ENCODE results near the gene FBXW10. TPM values are rescaled to one million over a fixed set of nuclear protein-coding genes. Genes with fewer than 3 reads are reported as not detected.
"Not testable (repeated sequence)": the region's sequence is repeated elsewhere in the genome, so short reads cannot be mapped to it uniquely, and the experiment has no call there.

Gene FBXW10
- total RNA-seq, 4 donors from 2014 or later: 0.83 TPM; not detected in 3

DNA sequence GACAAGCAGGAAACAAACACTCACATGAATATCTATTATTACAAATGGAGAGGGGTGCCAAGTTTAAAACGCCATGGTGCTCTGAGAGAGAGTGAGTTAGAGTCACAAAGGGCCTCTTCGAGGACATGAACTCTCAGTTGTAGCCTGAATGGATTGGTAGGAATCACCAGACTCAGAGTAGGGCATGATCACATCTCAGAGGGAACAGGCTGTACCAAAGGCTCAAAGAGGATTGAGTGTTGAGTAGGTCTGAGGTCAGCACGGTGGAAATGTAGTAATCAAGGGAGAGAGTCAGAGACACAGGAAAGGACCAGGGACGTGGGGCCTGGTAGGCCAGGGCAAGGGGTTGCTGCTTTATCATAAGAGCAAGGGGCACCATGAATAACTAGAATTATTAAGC, 10.5 kb upstream of the FBXW10 start:
- not testable (repeated sequence) for H3K27ac ChIP-seq, H3K36me3 ChIP-seq, H3K4me3 ChIP-seq, H3K9me3 ChIP-seq, H3K4me1 ChIP-seq, H3K27me3 ChIP-seq, DNase-seq

GRCh38 chr17:18739616-18740391, 4.0 kb upstream of the FBXW10 start:
- DNase-seq: not testable (repeated sequence)

GRCh38 chr17:18741228-18741627, 2.6 kb upstream of the FBXW10 start:
- not testable (repeated sequence) for H3K27ac ChIP-seq, H3K4me1 ChIP-seq, DNase-seq, H3K9me3 ChIP-seq, H3K27me3 ChIP-seq, H3K36me3 ChIP-seq, H3K4me3 ChIP-seq

More at GRCh38 chr17:18739616-18740391, 4.0 kb upstream of the FBXW10 start:
- H3K9me3 ChIP-seq, H3K27ac ChIP-seq, H3K4me1 ChIP-seq, H3K4me3 ChIP-seq, H3K36me3 ChIP-seq, H3K27me3 ChIP-seq: not testable (repeated sequence)

DNA sequence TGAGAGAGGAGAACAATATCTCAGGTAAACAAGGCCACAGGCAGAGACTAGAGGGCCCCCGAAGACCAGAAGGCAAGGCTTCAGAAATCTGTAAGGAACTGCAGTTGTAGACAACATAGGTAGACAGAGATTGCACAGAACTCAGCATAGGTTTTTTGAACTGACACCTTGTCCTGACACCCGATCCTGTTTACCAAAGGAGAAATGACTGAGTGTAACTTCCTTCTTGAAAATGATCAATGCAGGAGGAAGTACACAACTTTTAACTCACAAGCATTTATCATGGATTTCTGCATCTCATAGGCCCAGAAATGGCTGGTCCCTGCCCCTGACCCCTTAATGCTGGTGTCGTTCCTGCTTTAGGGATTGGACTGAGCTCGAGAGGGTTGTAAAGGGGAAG, 872 bp downstream of the FBXW10 start:
- DNase-seq, H3K27ac ChIP-seq, H3K36me3 ChIP-seq, H3K4me1 ChIP-seq, H3K9me3 ChIP-seq, H3K4me3 ChIP-seq, H3K27me3 ChIP-seq: not testable (repeated sequence)

- H3K9me3 ChIP-seq, H3K36me3 ChIP-seq, H3K4me3 ChIP-seq, H3K4me1 ChIP-seq, H3K27ac ChIP-seq, DNase-seq, H3K27me3 ChIP-seq: not testable (repeated sequence)
These were observed 2.7 kb downstream of the FBXW10 start for GRCh38 chr17:18746551-18746950.

DNA sequence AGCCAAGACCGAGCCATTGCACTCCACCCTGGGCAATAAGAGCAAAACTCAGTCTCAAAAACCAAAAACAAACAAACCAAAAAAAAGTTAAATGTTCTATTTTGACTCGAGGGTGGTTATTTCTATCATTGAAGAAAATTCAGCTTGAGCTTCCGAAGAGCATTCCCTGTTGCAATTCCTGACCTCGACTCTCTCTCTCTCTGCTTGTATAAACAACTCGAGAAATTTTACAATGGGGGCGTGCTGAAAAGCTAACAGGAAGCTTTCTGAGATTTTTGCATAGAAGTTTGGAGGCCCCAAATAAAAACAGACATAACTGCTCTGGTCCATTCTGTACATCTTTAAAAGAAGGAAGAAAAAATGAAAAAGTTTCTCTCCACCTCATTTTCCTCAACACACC, 3.6 kb downstream of the FBXW10 start:
- H3K4me3 ChIP-seq, H3K27me3 ChIP-seq, H3K4me1 ChIP-seq, H3K36me3 ChIP-seq, H3K27ac ChIP-seq, DNase-seq, H3K9me3 ChIP-seq: not testable (repeated sequence)

- H3K4me3 ChIP-seq, H3K9me3 ChIP-seq, H3K36me3 ChIP-seq, H3K27me3 ChIP-seq, H3K4me1 ChIP-seq, H3K27ac ChIP-seq, DNase-seq: not testable (repeated sequence)
These were observed 6.4 kb downstream of the FBXW10 start for GRCh38 chr17:18750242-18750641.

GRCh38 chr17:18753829-18754409, 10.1 kb downstream of the FBXW10 start:
- H3K4me3 ChIP-seq, H3K27ac ChIP-seq, H3K4me1 ChIP-seq, H3K27me3 ChIP-seq, H3K9me3 ChIP-seq, DNase-seq, H3K36me3 ChIP-seq: not testable (repeated sequence)

- not testable (repeated sequence) for H3K36me3 ChIP-seq, H3K4me3 ChIP-seq, H3K4me1 ChIP-seq, DNase-seq, H3K27me3 ChIP-seq, H3K27ac ChIP-seq, H3K9me3 ChIP-seq
These were observed 12.1 kb downstream of the FBXW10 start for GRCh38 chr17:18755969-18756368.

GRCh38 chr17:18757368-18758044, 13.7 kb downstream of the FBXW10 start:
- not testable (repeated sequence) for H3K4me3 ChIP-seq, H3K9me3 ChIP-seq, H3K27ac ChIP-seq, H3K36me3 ChIP-seq, H3K27me3 ChIP-seq, DNase-seq, H3K4me1 ChIP-seq

DNA sequence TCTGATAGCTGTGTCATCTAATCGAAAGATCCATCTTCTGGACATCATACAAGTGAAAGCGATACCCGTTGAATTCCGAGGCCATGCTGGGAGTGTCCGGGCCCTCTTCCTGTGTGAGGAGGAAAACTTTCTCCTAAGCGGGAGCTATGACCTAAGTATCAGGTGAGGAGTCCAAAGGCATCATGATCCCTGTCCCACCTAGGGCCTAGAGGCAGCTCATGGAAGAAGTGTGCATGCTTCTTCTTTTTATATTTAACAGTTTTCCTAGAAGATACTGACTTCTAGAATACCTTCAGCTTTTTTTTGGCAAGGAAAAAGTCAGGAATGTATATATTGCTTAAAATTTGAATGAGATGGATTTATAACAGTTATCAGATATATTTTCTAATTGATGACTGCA, 14.5 kb downstream of the FBXW10 start:
- not testable (repeated sequence) for H3K36me3 ChIP-seq, H3K4me1 ChIP-seq, H3K9me3 ChIP-seq, H3K27me3 ChIP-seq, DNase-seq, H3K27ac ChIP-seq, H3K4me3 ChIP-seq

GRCh38 chr17:18760221-18760620, 16.4 kb downstream of the FBXW10 start:
- H3K9me3 ChIP-seq, H3K4me1 ChIP-seq, H3K27ac ChIP-seq, H3K27me3 ChIP-seq, H3K36me3 ChIP-seq, H3K4me3 ChIP-seq, DNase-seq: not testable (repeated sequence)

DNA sequence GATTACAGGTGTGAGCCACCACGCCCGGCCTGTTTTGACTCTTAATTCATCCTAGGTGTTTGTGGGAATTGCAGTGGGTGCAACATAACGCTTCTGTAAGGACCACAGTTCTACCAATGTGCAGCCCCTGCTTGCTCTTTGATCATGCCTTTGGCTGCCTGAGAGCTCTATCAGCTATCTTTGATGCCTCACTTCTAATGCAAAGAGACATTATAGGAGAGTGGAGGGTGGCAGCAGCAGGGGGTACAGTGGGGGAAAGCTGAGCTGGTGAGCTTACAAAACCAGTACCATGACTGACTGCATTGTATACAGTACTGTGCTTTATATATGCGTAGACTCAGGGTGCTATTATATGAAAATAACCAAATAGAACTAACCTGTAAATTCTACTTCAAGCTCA, 26.7 kb downstream of the FBXW10 start:
- H3K9me3 ChIP-seq, H3K4me3 ChIP-seq, H3K27me3 ChIP-seq, H3K27ac ChIP-seq, H3K36me3 ChIP-seq, H3K4me1 ChIP-seq, DNase-seq: not testable (repeated sequence)

DNA sequence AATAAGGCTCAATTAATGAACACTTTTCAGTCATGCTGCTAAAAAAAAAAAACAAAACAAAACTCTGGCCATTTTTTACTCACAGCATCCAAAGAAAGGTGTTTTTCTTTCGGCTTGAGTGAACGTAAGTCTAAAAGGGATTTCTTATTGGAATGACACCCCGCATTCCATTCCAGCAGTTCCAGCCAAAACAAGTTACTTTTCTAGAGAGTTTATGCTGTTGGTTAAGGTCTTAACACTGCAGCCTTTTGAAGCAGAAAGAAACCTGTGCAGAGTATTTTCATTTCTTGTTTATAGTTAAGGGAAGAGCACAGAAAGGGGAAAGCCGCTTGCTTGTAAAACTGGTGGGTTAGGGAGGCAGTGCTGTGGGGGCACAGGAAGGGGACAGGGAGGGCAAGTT, 27.2 kb downstream of the FBXW10 start:
- H3K4me3 ChIP-seq, H3K36me3 ChIP-seq, DNase-seq, H3K27me3 ChIP-seq, H3K9me3 ChIP-seq, H3K27ac ChIP-seq, H3K4me1 ChIP-seq: not testable (repeated sequence)

Data from Peyer's patch (tissue), 4 donors.